Ovary (tissue), 3 donors: ENCODE results near the gene REV3L.

Experiments
- EP300 ChIP-seq: sonication (generic); formaldehyde crosslinking; IDR thresholded peaks from one replicate; pipeline ENCODE4 v1.6.1; 2017; ENCODE audit warnings: antibody characterized with exemption
- POLR2A ChIP-seq: fragments of 450-650 bp; IDR thresholded peaks from one replicate; pipeline ENCODE4 v1.6.1; 2017; ENCODE audit warnings: antibody characterized with exemption, mild to moderate bottlenecking, moderate library complexity
- TF ChIP-seq, protein P1 (sequence below), 3 donors: fragments of 450-650 bp in 2 of 3; fragments of 200-600 bp in 1 of 3; IDR thresholded peaks; one replicate each; pipeline versions ENCODE4 v1.5.1 to v1.8.0; 2016 to 2022; ENCODE audit warnings: antibody characterized with exemption in 3 of 3, mild to moderate bottlenecking in 1 of 3
- donor health status: DM: no; HTN: no; CAD: no.

DNA sequence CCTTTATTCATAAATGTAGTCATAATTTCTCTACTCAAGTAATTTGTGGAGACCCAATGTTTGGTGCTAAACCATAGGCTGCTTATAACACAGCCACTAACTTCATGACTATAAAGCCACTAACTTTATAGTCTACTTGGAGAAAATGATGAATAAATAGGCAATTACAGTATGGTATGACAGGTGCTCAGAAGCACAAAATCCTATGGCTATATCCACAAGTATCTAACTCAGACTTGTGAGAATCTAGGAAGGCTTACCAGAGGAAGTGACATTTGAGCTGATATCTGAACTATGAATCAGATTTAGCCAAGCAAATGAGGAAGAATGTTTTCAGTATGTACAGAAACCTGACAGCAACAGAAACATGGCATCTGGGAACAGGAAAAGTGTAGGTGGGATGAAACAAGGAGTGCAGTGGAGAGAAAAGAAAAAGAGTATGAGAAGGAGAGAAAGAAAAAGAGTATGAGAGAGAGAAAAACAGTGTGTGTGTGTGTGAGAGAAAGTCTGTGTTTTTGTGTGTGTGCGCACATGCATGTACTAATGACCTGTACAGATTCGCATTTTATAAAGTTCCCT, 59.9 kb downstream of the REV3L start:
- TF ChIP-seq, protein P1, sequence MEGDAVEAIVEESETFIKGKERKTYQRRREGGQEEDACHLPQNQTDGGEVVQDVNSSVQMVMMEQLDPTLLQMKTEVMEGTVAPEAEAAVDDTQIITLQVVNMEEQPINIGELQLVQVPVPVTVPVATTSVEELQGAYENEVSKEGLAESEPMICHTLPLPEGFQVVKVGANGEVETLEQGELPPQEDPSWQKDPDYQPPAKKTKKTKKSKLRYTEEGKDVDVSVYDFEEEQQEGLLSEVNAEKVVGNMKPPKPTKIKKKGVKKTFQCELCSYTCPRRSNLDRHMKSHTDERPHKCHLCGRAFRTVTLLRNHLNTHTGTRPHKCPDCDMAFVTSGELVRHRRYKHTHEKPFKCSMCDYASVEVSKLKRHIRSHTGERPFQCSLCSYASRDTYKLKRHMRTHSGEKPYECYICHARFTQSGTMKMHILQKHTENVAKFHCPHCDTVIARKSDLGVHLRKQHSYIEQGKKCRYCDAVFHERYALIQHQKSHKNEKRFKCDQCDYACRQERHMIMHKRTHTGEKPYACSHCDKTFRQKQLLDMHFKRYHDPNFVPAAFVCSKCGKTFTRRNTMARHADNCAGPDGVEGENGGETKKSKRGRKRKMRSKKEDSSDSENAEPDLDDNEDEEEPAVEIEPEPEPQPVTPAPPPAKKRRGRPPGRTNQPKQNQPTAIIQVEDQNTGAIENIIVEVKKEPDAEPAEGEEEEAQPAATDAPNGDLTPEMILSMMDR (IDR thresholded peaks at IDR 0.05): no peak
- TF ChIP-seq POLR2A: no peak
- TF ChIP-seq EP300: no peak
